ENCODE data around the gene IFIT1B.

DNA sequence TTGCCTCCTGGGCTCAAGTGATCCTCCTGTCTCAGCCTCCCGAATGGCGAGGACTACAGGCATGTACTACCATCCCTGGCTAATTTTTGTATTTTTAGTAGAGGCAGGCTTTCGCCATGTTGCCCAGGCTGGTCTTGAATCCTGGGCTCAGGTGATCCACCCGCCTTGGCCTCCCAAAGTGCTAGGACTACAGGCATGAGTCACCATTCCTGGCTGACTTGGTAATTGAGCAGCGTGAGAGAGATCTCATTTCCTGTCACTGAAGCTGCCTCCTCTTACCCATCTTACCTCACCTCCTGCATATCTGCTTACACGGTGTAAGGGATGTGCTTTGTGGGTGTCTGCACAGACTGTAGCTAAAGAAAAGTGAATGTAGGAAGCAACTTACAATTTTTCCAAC is 40.4 kb upstream of the IFIT1B start:
- no peak for TF ChIP-seq POLR2AphosphoS5 (IDR thresholded peaks at IDR 0.05; ENCODE audit: low read depth, low read length)
- TF ChIP-seq, protein P1, sequence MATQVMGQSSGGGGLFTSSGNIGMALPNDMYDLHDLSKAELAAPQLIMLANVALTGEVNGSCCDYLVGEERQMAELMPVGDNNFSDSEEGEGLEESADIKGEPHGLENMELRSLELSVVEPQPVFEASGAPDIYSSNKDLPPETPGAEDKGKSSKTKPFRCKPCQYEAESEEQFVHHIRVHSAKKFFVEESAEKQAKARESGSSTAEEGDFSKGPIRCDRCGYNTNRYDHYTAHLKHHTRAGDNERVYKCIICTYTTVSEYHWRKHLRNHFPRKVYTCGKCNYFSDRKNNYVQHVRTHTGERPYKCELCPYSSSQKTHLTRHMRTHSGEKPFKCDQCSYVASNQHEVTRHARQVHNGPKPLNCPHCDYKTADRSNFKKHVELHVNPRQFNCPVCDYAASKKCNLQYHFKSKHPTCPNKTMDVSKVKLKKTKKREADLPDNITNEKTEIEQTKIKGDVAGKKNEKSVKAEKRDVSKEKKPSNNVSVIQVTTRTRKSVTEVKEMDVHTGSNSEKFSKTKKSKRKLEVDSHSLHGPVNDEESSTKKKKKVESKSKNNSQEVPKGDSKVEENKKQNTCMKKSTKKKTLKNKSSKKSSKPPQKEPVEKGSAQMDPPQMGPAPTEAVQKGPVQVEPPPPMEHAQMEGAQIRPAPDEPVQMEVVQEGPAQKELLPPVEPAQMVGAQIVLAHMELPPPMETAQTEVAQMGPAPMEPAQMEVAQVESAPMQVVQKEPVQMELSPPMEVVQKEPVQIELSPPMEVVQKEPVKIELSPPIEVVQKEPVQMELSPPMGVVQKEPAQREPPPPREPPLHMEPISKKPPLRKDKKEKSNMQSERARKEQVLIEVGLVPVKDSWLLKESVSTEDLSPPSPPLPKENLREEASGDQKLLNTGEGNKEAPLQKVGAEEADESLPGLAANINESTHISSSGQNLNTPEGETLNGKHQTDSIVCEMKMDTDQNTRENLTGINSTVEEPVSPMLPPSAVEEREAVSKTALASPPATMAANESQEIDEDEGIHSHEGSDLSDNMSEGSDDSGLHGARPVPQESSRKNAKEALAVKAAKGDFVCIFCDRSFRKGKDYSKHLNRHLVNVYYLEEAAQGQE (IDR thresholded peaks at IDR 0.05; ENCODE audit: insufficient read depth in 1 of 2, low read depth in 2 of 2, low read length in 2 of 2): no peak

Data from PFSK-1 (cell line).